ENCODE results near the gene GRM5. TPM values are rescaled to one million over a fixed set of nuclear protein-coding genes. Genes with fewer than 3 reads are reported as not detected.

The GRM5 gene
- total RNA-seq, 4 donors from 2014 or later, result 0.81 TPM; not detected in 3

GRCh38 chr11:88657076-88657738 is 408.6 kb downstream of the GRM5 start:
- Histone ChIP-seq H3K4me3 (replicated peaks in 1 of 3) (no peak overlapping the region), H3K36me3 (no peaks in the 10 kb centered on the region), H3K27me3 (no peaks in the 10 kb centered on the region), H3K4me1 (no peaks in the 10 kb centered on the region), H3K9me3 (no peaks in the 10 kb centered on the region), H3K27ac (no peak overlapping the region)
- WGBS, 2 donors, result 72 to 75% methylated on average over 1 of the region's 1 CpG
- TF ChIP-seq CTCF (IDR thresholded peaks at IDR 0.05), result no peak
- TF ChIP-seq POLR2A (IDR thresholded peaks at IDR 0.05), result no peak
- intact Hi-C loops (cut with DNase I), result no loop called here
- no peak for DNase-seq

GRCh38 chr11:88656283-88656682 is 409.5 kb downstream of the GRM5 start:
- 92 to 94% methylated on average over 3 of the region's 3 CpGs for WGBS, 2 donors
- intact Hi-C loops (cut with DNase I), result no loop called here
- H3K27me3 ChIP-seq, result no peaks in the 10 kb centered on the region

GRCh38 chr11:88655656-88656055 is 410.1 kb downstream of the GRM5 start:
- Histone ChIP-seq H3K9me3 (no peaks in the 10 kb centered on the region), H3K4me3 (replicated peaks in 1 of 3) (no peak overlapping the region), H3K4me1 (no peaks in the 10 kb centered on the region), H3K27ac (no peak overlapping the region), H3K36me3 (no peaks in the 10 kb centered on the region), H3K27me3 (no peaks in the 10 kb centered on the region)
- TF ChIP-seq CTCF (IDR thresholded peaks at IDR 0.05) (no peak), POLR2A (IDR thresholded peaks at IDR 0.05) (no peak)
- intact Hi-C loops (cut with DNase I), result no loop called here
- DNase-seq, result no peak

More at GRCh38 chr11:88656283-88656682, 409.5 kb downstream of the GRM5 start:
- no peak for DNase-seq
- TF ChIP-seq POLR2A (IDR thresholded peaks at IDR 0.05) (no peak), CTCF (IDR thresholded peaks at IDR 0.05) (no peak)
- Histone ChIP-seq H3K9me3 (no peaks in the 10 kb centered on the region), H3K27ac (no peak overlapping the region), H3K4me1 (no peaks in the 10 kb centered on the region), H3K36me3 (no peaks in the 10 kb centered on the region), H3K4me3 (replicated peaks in 1 of 3) (no peak overlapping the region)

GRCh38 chr11:88655196-88655595 is 410.6 kb downstream of the GRM5 start:
- Histone ChIP-seq H3K27me3 (no peaks in the 10 kb centered on the region), H3K4me3 (replicated peaks in 1 of 3) (no peak overlapping the region), H3K4me1 (no peaks in the 10 kb centered on the region), H3K27ac (no peak overlapping the region), H3K9me3 (no peaks in the 10 kb centered on the region), H3K36me3 (no peaks in the 10 kb centered on the region)
- intact Hi-C loops (cut with DNase I), result no loop called here
- no peak for DNase-seq
- 44 to 47% methylated on average over 3 of the region's 3 CpGs for WGBS, 2 donors
- TF ChIP-seq CTCF (IDR thresholded peaks at IDR 0.05), result no peak
- TF ChIP-seq POLR2A (IDR thresholded peaks at IDR 0.05), result no peak

GRCh38 chr11:88651556-88651955 is 414.2 kb downstream of the GRM5 start:
- no peak for TF ChIP-seq CTCF (IDR thresholded peaks at IDR 0.05)
- TF ChIP-seq POLR2A (IDR thresholded peaks at IDR 0.05), result no peak
- 58 to 81% methylated on average over 2 of the region's 2 CpGs for WGBS, 2 donors
- intact Hi-C loops (cut with DNase I), result no loop called here
- H3K27me3 ChIP-seq, result no peaks in the 10 kb centered on the region
- H3K27ac ChIP-seq, result no peak overlapping the region
- no peak for DNase-seq
- no peaks in the 10 kb centered on the region for H3K9me3 ChIP-seq
- no peaks in the 10 kb centered on the region for H3K36me3 ChIP-seq
- H3K4me1 ChIP-seq, result no peaks in the 10 kb centered on the region
- no peak overlapping the region for H3K4me3 ChIP-seq (replicated peaks in 1 of 3)

Data from thyroid gland (tissue), 4 donors.